ENCODE results near the gene CCDC127.
"Not testable (repeated sequence)": the region's sequence is repeated elsewhere in the genome, so short reads cannot be mapped to it uniquely, and the experiment has no call there.

CCDC127 gene

GRCh38 chr5:171801-172331, 46.1 kb downstream of the CCDC127 start:
- no peak for DNase-seq

GRCh38 chr5:170971-171800, 46.8 kb downstream of the CCDC127 start:
- DNase-seq: no peak

GRCh38 chr5:169728-170094, 48.2 kb downstream of the CCDC127 start:
- DNase-seq: no peak

- no peak for DNase-seq
Observed at GRCh38 chr5:169071-169727, 48.8 kb downstream of the CCDC127 start.

DNA sequence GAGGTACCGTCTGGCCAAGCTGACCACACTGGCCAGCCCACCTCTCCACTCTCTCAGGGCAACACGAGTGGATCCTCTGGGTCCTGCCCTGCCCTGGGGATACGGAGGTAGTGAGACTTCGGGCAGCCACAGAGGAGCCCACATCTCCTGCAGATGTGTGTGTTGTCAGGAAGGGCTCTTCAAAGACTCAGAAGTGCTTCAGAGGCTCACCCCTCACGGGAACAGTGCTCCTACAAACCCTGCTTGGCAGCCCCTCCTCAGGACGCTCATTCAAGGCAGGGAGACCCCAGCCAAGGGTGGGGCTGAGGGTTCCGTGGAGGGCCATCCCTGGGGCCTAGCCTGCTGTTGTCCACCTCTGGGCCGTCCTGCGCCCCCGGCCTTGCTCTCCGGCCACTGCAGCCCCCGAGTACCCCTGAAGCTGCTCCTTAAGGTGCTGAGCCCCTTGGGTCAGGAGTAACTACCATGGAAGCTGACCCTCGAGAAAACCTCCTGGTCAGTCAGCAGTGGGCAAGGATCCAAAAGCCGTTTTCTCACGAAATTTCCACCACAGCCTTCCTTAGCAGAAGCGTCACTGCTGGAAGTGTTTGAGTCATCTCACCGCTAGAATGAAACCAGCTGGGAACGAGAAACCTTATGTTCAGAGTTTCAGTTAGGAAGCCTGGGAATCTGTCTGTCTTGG, 49.8 kb downstream of the CCDC127 start:
- DNase-seq: no peak

DNA sequence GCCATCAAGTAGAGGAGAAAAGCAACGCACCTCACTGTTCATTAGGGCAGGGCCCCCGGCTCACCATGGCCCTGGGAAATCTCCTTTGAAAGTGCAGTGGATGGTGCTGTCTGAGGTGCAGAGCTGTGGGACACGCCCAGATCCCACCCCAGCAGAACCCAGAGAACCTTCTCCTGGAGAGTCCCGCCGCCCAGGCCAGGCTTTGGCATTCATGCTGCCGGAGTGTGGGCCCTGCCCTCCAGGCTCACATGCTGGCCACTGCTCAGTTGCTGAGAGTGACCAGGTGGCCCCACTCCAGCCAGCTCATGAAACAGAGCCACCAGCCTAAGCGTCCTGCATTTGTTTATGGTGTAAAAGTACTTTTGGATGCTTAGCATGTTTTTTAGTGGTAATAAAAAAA, 50.4 kb downstream of the CCDC127 start:
- DNase-seq: no peak

- DNase-seq: no peak
Observed at GRCh38 chr5:166441-167372, 51.2 kb downstream of the CCDC127 start.

GRCh38 chr5:164783-165182, 53.2 kb downstream of the CCDC127 start:
- not testable (repeated sequence) for DNase-seq

- DNase-seq: no peak
Observed at GRCh38 chr5:164244-164643, 53.7 kb downstream of the CCDC127 start.

- DNase-seq: no peak
Observed at GRCh38 chr5:163841-164240, 54.1 kb downstream of the CCDC127 start.

GRCh38 chr5:163338-163620, 54.7 kb downstream of the CCDC127 start:
- DNase-seq: no peak

DNA sequence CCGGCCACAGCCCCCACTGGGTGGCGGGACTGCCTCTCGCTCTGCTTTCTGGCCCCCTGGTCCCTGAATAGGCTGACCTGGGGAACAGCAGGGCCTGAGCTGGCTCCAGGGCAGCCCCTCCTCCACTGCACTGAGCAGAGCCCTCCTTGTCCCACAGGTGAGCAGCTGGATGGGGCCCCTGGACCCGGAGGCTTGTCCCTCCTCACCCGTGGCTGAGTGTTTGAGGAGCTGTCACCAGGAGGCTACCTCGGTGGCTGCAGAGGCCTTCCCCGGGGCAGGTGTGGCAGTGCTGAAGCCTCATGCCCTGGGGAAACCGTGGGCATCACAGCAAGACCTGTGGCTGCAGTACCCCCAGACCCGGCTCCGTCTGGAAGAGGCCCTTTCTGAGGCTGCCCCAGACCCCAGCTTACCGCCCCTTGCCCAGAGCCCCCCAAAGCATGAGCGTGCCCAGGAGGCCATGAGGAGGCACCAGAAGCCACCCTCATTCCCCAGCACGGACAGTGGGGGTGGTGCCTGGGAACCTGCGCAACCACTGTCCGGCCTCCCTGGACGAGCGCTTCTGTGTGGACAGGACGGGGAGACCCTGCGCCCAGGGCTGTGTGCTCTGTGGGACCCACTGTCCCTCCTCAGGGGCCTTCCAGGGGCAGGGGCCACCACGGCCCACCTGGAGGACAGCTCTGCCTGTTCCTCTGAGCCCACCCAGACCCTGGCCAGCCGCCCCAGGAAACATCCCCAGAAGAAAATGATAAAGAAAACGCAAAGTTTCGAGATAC, 55.2 kb downstream of the CCDC127 start:
- no peak for DNase-seq

GRCh38 chr5:162190-162564, 55.8 kb downstream of the CCDC127 start:
- DNase-seq: no peak

GRCh38 chr5:161803-162110, 56.2 kb downstream of the CCDC127 start:
- no peak for DNase-seq

- DNase-seq: no peak
Observed at GRCh38 chr5:160921-161802, 56.8 kb downstream of the CCDC127 start.

DNA sequence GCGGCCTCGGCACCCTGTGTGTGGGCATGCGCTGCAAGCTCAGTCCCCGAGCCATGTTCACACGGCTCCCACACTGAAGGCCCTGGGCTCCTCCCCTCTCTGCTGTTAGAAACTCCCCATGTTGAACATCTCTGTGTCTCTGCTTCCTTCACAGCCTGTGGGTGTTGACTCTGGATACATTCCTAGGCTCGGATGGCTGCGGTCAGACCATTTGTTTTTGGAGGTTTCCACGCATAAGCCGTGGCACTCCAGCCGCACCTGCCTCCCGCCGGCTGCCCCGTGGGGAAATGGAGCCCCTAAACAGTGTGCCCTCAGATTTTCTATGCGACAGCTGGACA, 57.8 kb downstream of the CCDC127 start:
- no peak for DNase-seq

GRCh38 chr5:159448-160172, 58.3 kb downstream of the CCDC127 start:
- no peak for DNase-seq

DNA sequence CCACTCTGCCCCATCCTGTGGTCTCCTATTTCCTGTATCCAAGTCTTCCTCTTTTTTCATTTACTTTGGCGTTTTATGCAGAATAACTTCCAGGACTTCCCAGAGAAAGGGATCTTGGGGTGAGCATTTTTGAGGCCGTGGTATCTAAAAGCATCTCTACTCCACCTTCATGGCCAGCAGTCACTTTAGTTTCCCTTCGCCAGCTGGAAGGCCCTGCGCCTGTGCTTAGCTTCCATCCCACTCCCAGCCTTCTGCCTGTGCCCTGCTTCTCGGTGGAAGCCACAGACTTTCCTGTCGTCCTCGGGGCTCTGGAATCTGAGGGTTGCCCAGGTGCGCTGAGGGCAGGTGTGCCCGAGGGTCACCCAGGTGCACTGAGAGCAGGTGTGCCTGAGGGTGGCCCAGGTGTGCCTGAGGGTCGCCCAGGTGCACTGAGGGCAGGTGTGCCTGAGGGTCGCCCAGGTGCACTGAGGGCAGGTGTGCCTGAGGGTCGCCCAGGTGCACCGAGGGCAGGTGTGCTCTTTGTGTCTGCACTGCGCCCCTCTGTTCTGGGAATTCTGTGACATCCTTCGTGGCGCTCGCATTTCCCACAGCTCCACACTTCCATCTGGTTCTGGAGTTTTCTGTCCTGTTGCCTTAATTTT, 59.0 kb downstream of the CCDC127 start:
- no peak for DNase-seq

- DNase-seq: no peak
Observed at GRCh38 chr5:157801-158200, 60.2 kb downstream of the CCDC127 start.

- DNase-seq: no peak
Observed at GRCh38 chr5:157126-157715, 60.7 kb downstream of the CCDC127 start.
